Measurements from ENCODE around the gene MGRN1. TPM values are rescaled to one million over a fixed set of nuclear protein-coding genes. Genes with fewer than 3 reads are reported as not detected.

The MGRN1 gene
- total and polyA plus RNA-seq, 3 donors from 2014 or later: 34.7 to 91.1 (median 89.7) TPM

GRCh38 chr16:4706871-4707270 lies 82.2 kb downstream of the MGRN1 start:
- no peak for DNase-seq
- 76 to 83% methylated on average over 7 of the region's 7 CpGs for WGBS, 2 donors
- H3K27ac ChIP-seq: no peak overlapping the region
- no peaks in the 10 kb centered on the region for H3K4me1 ChIP-seq
- TF ChIP-seq POLR2A (IDR thresholded peaks at IDR 0.05) (no peak), CTCF (IDR thresholded peaks at IDR 0.05) (no peak)
- no peaks in the 10 kb centered on the region for H3K27me3 ChIP-seq
- H3K4me3 ChIP-seq: no peak overlapping the region
- intact Hi-C loops (cut with DNase I; ENCODE audit: low total_unique reads): no loop called here
- no peaks in the 10 kb centered on the region for H3K36me3 ChIP-seq (ENCODE audit: low read depth, missing control alignments)
- no peaks in the 10 kb centered on the region for H3K9me3 ChIP-seq

- intact Hi-C loops (cut with DNase I; ENCODE audit: low total_unique reads): no loop called here
- Histone ChIP-seq H3K9me3 (no peaks in the 10 kb centered on the region), H3K4me3 (no peak overlapping the region), H3K27me3 (no peaks in the 10 kb centered on the region), H3K36me3 (ENCODE audit: low read depth, missing control alignments) (no peaks in the 10 kb centered on the region), H3K27ac (no peak overlapping the region), H3K4me1 (no peaks in the 10 kb centered on the region)
- 92 to 96% methylated on average over 4 of the region's 4 CpGs for WGBS, 2 donors
- no peak for DNase-seq
- TF ChIP-seq CTCF (IDR thresholded peaks at IDR 0.05) (no peak), POLR2A (IDR thresholded peaks at IDR 0.05) (no peak)
Observed at GRCh38 chr16:4709481-4709880, 84.9 kb downstream of the MGRN1 start.

GRCh38 chr16:4713663-4714501 lies 89.3 kb downstream of the MGRN1 start:
- Histone ChIP-seq H3K36me3 (ENCODE audit: low read depth, missing control alignments) (no peaks in the 10 kb centered on the region), H3K9me3 (no peaks in the 10 kb centered on the region), H3K4me3 (no peak overlapping the region), H3K27me3 (no peaks in the 10 kb centered on the region), H3K27ac (no peak overlapping the region), H3K4me1 (no peaks in the 10 kb centered on the region)
- intact Hi-C loops (cut with DNase I; ENCODE audit: low total_unique reads): no loop called here
- DNase-seq: no peak
- WGBS, 2 donors: 63 to 78% methylated on average over 12 to 18 of the region's 18 CpGs
- TF ChIP-seq CTCF (IDR thresholded peaks at IDR 0.05): no peak
- no peak for TF ChIP-seq POLR2A (IDR thresholded peaks at IDR 0.05)

- no peak for DNase-seq
- Histone ChIP-seq H3K27ac (no peak overlapping the region), H3K36me3 (ENCODE audit: low read depth, missing control alignments) (no peaks in the 10 kb centered on the region), H3K27me3 (no peaks in the 10 kb centered on the region), H3K9me3 (no peaks in the 10 kb centered on the region), H3K4me3 (no peak overlapping the region), H3K4me1 (no peaks in the 10 kb centered on the region)
- TF ChIP-seq POLR2A (IDR thresholded peaks at IDR 0.05): no peak
- TF ChIP-seq CTCF (IDR thresholded peaks at IDR 0.05): no peak
- intact Hi-C loops (cut with DNase I; ENCODE audit: low total_unique reads): no loop called here
- WGBS, 2 donors: 94% methylated on average over 2 of the region's 2 CpGs
Observed at GRCh38 chr16:4714996-4715395, 90.4 kb downstream of the MGRN1 start.

GRCh38 chr16:4718466-4718865 lies 93.8 kb downstream of the MGRN1 start:
- Histone ChIP-seq H3K27ac (no peak overlapping the region), H3K9me3 (no peaks in the 10 kb centered on the region), H3K4me1 (no peaks in the 10 kb centered on the region), H3K36me3 (ENCODE audit: low read depth, missing control alignments) (no peaks in the 10 kb centered on the region), H3K4me3 (no peak overlapping the region), H3K27me3 (no peaks in the 10 kb centered on the region)
- no peak for TF ChIP-seq POLR2A (IDR thresholded peaks at IDR 0.05)
- TF ChIP-seq CTCF (IDR thresholded peaks at IDR 0.05): no peak
- intact Hi-C loops (cut with DNase I; ENCODE audit: low total_unique reads): no loop called here
- WGBS, 2 donors: 74 to 79% methylated on average over 5 of the region's 5 CpGs
- no peak for DNase-seq

Data from testis (tissue), 3 donors.